Smooth muscle cell (in vitro differentiated cells): Measurements from ENCODE around the gene FMNL1. TPM values are rescaled to one million over a fixed set of nuclear protein-coding genes. Genes with fewer than 3 reads are reported as not detected.

Experiments
- DNase-seq: peaks from one replicate; lab custom pipeline; 2025; ENCODE audit not compliant: unreplicated experiment; lab: John Stamatoyannopoulos, UW
- H2AFZ ChIP-seq: fragments of 200-600 bp; sonication (generic); 2 replicates; pipeline ENCODE4 v1.6.0; 2016; ENCODE audit warnings: antibody characterized with exemption, low read depth, mild to moderate bottlenecking
- H3F3A ChIP-seq: fragments of 200-600 bp; sonication (generic); 2 replicates; pipeline ENCODE4 v1.6.0; 2017; ENCODE audit warnings: antibody characterized with exemption, low read depth
- H3K27ac ChIP-seq: fragments of 200-600 bp; sonication (generic); 2 replicates; pipeline ENCODE4 v1.5.1; 2016; ENCODE audit warnings: low read depth, mild to moderate bottlenecking
- H3K27me3 ChIP-seq: fragments of 200-600 bp; sonication (generic); 2 replicates; pipeline ENCODE4 v1.6.1; 2016; ENCODE audit warnings: low read depth, mild to moderate bottlenecking
- H3K36me3 ChIP-seq: fragments of 200-600 bp; sonication (generic); 2 replicates; pipeline ENCODE4 v1.5.1; 2016; ENCODE audit warnings: low read depth
- H3K4me1 ChIP-seq: fragments of 200-600 bp; sonication (generic); 2 replicates; pipeline ENCODE4 v1.5.1; 2016; ENCODE audit warnings: low read depth
- H3K4me2 ChIP-seq: fragments of 200-600 bp; sonication (generic); 2 replicates; pipeline ENCODE4 v1.6.0; 2016; ENCODE audit warnings: mild to moderate bottlenecking
- H3K4me3 ChIP-seq: fragments of 200-600 bp; sonication (generic); 2 replicates; pipeline ENCODE4 v1.5.1; 2016; ENCODE audit warnings: mild to moderate bottlenecking
- H3K79me2 ChIP-seq: fragments of 200-600 bp; sonication (generic); 2 replicates; pipeline ENCODE4 v1.6.0; 2016; ENCODE audit warnings: low read depth, mild to moderate bottlenecking
- H3K9ac ChIP-seq: fragments of 200-600 bp; sonication (generic); 2 replicates; pipeline ENCODE4 v1.6.0; 2016; ENCODE audit warnings: low read depth
- H3K9me3 ChIP-seq: fragments of 200-600 bp; sonication (generic); replicated peaks from 2 replicates; pipeline ENCODE4 v1.5.1; 2016; ENCODE audit warnings: low read depth
- H4K20me1 ChIP-seq: fragments of 200-600 bp; sonication (generic); 2 replicates; pipeline ENCODE4 v1.6.0; 2016; ENCODE audit warnings: low read depth
- CTCF ChIP-seq: fragments of 200-600 bp; sonication (generic); IDR thresholded peaks from 2 replicates; pipeline ENCODE4 v1.5.1; 2017; ENCODE audit warnings: borderline replicate concordance, mild to moderate bottlenecking, antibody characterized with exemption; ENCODE audit not compliant: insufficient read depth, poor library complexity, severe bottlenecking
- WGBS: methylation state at CpG from one replicate; pipeline ENCODE4 v1.1.7; 2016; ENCODE audit warnings: low lambda C conversion rate; 5-methylcytosine and 5-hydroxymethylcytosine counted together
- polyA plus RNA-seq: library from polyadenylated mRNA; unstranded; fragments of >200 nt; fragmentation: Nextera tagmentation; extraction: Ambion mirVana; gene quantifications from 2 replicates; pipeline ENCODE4 v1.2.1, GENCODE V29; 2016
- total RNA-seq: library from RNA; depleted of rRNA; stranded (reverse); fragments of >200 nt; gene quantifications from 2 replicates; pipeline ENCODE4 v1.2.3, GENCODE V29; 2014

Gene FMNL1
- total and polyA plus RNA-seq, 2 experiments from 2014 or later, result 0.37 to 0.90 TPM

- Histone ChIP-seq H3K27ac (no peak overlapping the region), H3K27me3 (no peaks in the 10 kb centered on the region), H3K36me3 (no peaks in the 10 kb centered on the region), H3K9me3 (no peaks in the 10 kb centered on the region), H3F3A (no peaks in the 10 kb centered on the region), H2AFZ (no peak overlapping the region), H3K4me1 (peaks cover 6% of the 10 kb centered on the region), H4K20me1 (peaks cover 4% of the 10 kb centered on the region), H3K4me3 (no peak overlapping the region), H3K79me2 (no peaks in the 10 kb centered on the region), H3K4me2 (peak overlapping the region; percentile 96), H3K9ac (no peak overlapping the region)
- 72% methylated on average over 17 of the region's 18 CpGs for WGBS
- TF ChIP-seq CTCF, result no peak
- no peak for DNase-seq
Observed at GRCh38 chr17:45262516-45263476, 41.1 kb downstream of the FMNL1 start.

GRCh38 chr17:45263477-45263860 is 41.8 kb downstream of the FMNL1 start:
- H3K4me2 ChIP-seq, result no peak overlapping the region
- H2AFZ ChIP-seq, result no peak overlapping the region
- H3K27ac ChIP-seq, result no peak overlapping the region
- peaks cover 6% of the 10 kb centered on the region for H3K4me1 ChIP-seq
- H3K27me3 ChIP-seq, result no peaks in the 10 kb centered on the region
- H3K36me3 ChIP-seq, result no peaks in the 10 kb centered on the region
- H3K9ac ChIP-seq, result no peak overlapping the region
- H3K4me3 ChIP-seq, result no peak overlapping the region
- WGBS, result 93% methylated on average over 7 of the region's 7 CpGs
- peaks cover 4% of the 10 kb centered on the region for H4K20me1 ChIP-seq
- DNase-seq, result no peak
- H3K9me3 ChIP-seq, result no peaks in the 10 kb centered on the region
- H3F3A ChIP-seq, result no peaks in the 10 kb centered on the region
- no peak for TF ChIP-seq CTCF
- no peaks in the 10 kb centered on the region for H3K79me2 ChIP-seq

- Histone ChIP-seq H3K27me3 (no peaks in the 10 kb centered on the region), H3K4me1 (peaks cover 6% of the 10 kb centered on the region), H3K9ac (no peak overlapping the region), H3K4me3 (no peak overlapping the region), H3F3A (no peaks in the 10 kb centered on the region), H3K4me2 (no peak overlapping the region), H3K36me3 (no peaks in the 10 kb centered on the region), H3K79me2 (no peaks in the 10 kb centered on the region), H2AFZ (no peak overlapping the region), H4K20me1 (peaks cover 4% of the 10 kb centered on the region), H3K27ac (no peak overlapping the region), H3K9me3 (no peaks in the 10 kb centered on the region)
- TF ChIP-seq CTCF, result no peak
- WGBS, result 94% methylated on average over 14 of the region's 14 CpGs
- no peak for DNase-seq
Observed at GRCh38 chr17:45264430-45264829, 42.7 kb downstream of the FMNL1 start.

- Histone ChIP-seq H3F3A (no peaks in the 10 kb centered on the region), H3K9ac (no peak overlapping the region), H3K4me3 (no peak overlapping the region), H3K9me3 (no peaks in the 10 kb centered on the region), H3K4me2 (no peak overlapping the region), H3K4me1 (peaks cover 6% of the 10 kb centered on the region), H3K79me2 (no peaks in the 10 kb centered on the region), H4K20me1 (peaks cover 4% of the 10 kb centered on the region), H2AFZ (no peak overlapping the region), H3K36me3 (no peaks in the 10 kb centered on the region), H3K27me3 (no peaks in the 10 kb centered on the region), H3K27ac (no peak overlapping the region)
- 96% methylated on average over 8 of the region's 8 CpGs for WGBS
- DNase-seq, result no peak
- no peak for TF ChIP-seq CTCF
Observed at GRCh38 chr17:45264988-45265387, 43.3 kb downstream of the FMNL1 start.
